VCaP (cell line): ENCODE measurements around the gene SUSD3.
"Not testable (repeated sequence)": the region's sequence is repeated elsewhere in the genome, so short reads cannot be mapped to it uniquely, and the experiment has no call there.

ENCODE experiments used
- H3K27ac ChIP-seq: fragments of 450-650 bp; 2 replicates; pipeline ENCODE4 v1.5.1; 2017
- CTCF ChIP-seq: fragments of 450-650 bp; conservative IDR thresholded peaks from 2 replicates; pipeline ENCODE4 v1.5.1; 2017; ENCODE audit warnings: mild to moderate bottlenecking, moderate library complexity

SUSD3 gene

GRCh38 chr9:93058355-93059010 lies at the start of gene SUSD3:
SUSD3 (plus strand) TSS chr9:93058701; CDS start chr9:93058743, 42 bp downstream.
- TF ChIP-seq CTCF = no peak
- H3K27ac ChIP-seq = peak within 1 kb of the TSS; percentile 5; the same call in 1 of the 2 replicates

- no peak for TF ChIP-seq CTCF
- no peak overlapping the region for H3K27ac ChIP-seq
Observed at GRCh38 chr9:93009337-93010015, 49.0 kb upstream of the SUSD3 start.

- no peak for TF ChIP-seq CTCF
- no peak overlapping the region for H3K27ac ChIP-seq
Observed at GRCh38 chr9:93010056-93010455, 48.4 kb upstream of the SUSD3 start.

GRCh38 chr9:93010704-93011103 lies 47.8 kb upstream of the SUSD3 start:
- TF ChIP-seq CTCF = no peak
- no peak overlapping the region for H3K27ac ChIP-seq

- no peak overlapping the region for H3K27ac ChIP-seq
- TF ChIP-seq CTCF = no peak
Observed at GRCh38 chr9:93011114-93011513, 47.4 kb upstream of the SUSD3 start.

GRCh38 chr9:93012963-93013855 lies 45.3 kb upstream of the SUSD3 start:
- no peak for TF ChIP-seq CTCF

GRCh38 chr9:93013856-93014582 lies 44.5 kb upstream of the SUSD3 start:
- TF ChIP-seq CTCF = no peak

More at GRCh38 chr9:93012963-93013855, 45.3 kb upstream of the SUSD3 start:
- no peak overlapping the region for H3K27ac ChIP-seq

GRCh38 chr9:93015190-93015589 lies 43.3 kb upstream of the SUSD3 start:
- H3K27ac ChIP-seq = not testable (repeated sequence)

More at GRCh38 chr9:93013856-93014582, 44.5 kb upstream of the SUSD3 start:
- no peak overlapping the region for H3K27ac ChIP-seq
